SK-N-SH (cell line): ENCODE results near the gene REEP1. TPM values are rescaled to one million over a fixed set of nuclear protein-coding genes. Genes with fewer than 3 reads are reported as not detected.

Experiments used
- CTCF ChIA-PET: fragments of 300-600, 350-600 bp; formaldehyde crosslinking; extraction: SDS; loops from one replicate; lab custom pipeline; 2021; lab: Yijun Ruan, JAX
- POLR2A ChIA-PET: fragments of 350-600 bp; sonication (Branson Sonifier 250); formaldehyde crosslinking; extraction: SDS; loops from one replicate; lab custom pipeline; 2020; ENCODE audit warnings: antibody characterized with exemption, inconsistent platforms; lab: Yijun Ruan, JAX
- DNase-seq: peaks from one replicate; pipeline ENCODE4 v3.0.0; 2012
- H2AFZ ChIP-seq: fragments of 200-600 bp; sonication (generic); 2 replicates; pipeline ENCODE4 v1.8.1; 2016; ENCODE audit warnings: antibody characterized with exemption, mild to moderate bottlenecking, low read depth
- H3F3A ChIP-seq: fragments of 200-600 bp; sonication (generic); replicated peaks from 2 replicates; pipeline ENCODE3; 2016; ENCODE audit warnings: antibody characterized with exemption, mild to moderate bottlenecking; ENCODE audit not compliant: insufficient read depth
- H3K27ac ChIP-seq, 2 experiments: fragments of 200-500 bp in 1 of 2; fragments of 200-600 bp in 1 of 2; sonication (Bioruptor generic) in 1 of 2; sonication (generic), shearing (Covaris generic) in 1 of 2; 2 replicates each; pipeline versions ENCODE4 v1.5.1 to v1.6.1; 2014 to 2016; ENCODE audit warnings: low read depth in 2 of 2, inconsistent platforms in 1 of 2, low read length in 1 of 2, mild to moderate bottlenecking in 1 of 2, mixed read lengths in 1 of 2
- H3K27me3 ChIP-seq: fragments of 200-600 bp; sonication (generic), shearing (Covaris generic); 2 replicates; pipeline ENCODE4 v1.6.1; 2016; ENCODE audit warnings: mixed run types; ENCODE audit not compliant: insufficient read depth
- H3K36me3 ChIP-seq, 2 experiments: fragments of 200-500 bp in 1 of 2; fragments of 200-600 bp in 1 of 2; sonication (Bioruptor generic) in 1 of 2; sonication (generic) in 1 of 2; replicated peaks in 1 of 2; 2 replicates each; pipeline versions ENCODE3 to v1.5.1; 2014 to 2016; ENCODE audit warnings: low read length in 1 of 2, mild to moderate bottlenecking in 1 of 2; ENCODE audit not compliant: insufficient read depth in 2 of 2, control insufficient read depth in 1 of 2
- H3K4me1 ChIP-seq, 2 experiments: fragments of 200-500 bp in 1 of 2; fragments of 200-600 bp in 1 of 2; sonication (Bioruptor generic) in 1 of 2; sonication (generic), shearing (Covaris generic) in 1 of 2; 2 replicates each; pipeline versions ENCODE4 v1.5.1 to v1.6.1; 2014 to 2016; ENCODE audit warnings: low read depth in 1 of 2, low read length in 1 of 2, mixed run types in 1 of 2; ENCODE audit not compliant: insufficient read depth in 2 of 2, control insufficient read depth in 1 of 2
- H3K4me2 ChIP-seq: fragments of 200-600 bp; sonication (generic), shearing (Covaris generic); 2 replicates; pipeline ENCODE4 v1.6.1; 2017; ENCODE audit warnings: mixed run types
- H3K4me3 ChIP-seq, 2 experiments: fragments of 200-500 bp in 1 of 2; fragments of 200-600 bp in 1 of 2; sonication (Bioruptor generic) in 1 of 2; sonication (generic), shearing (Covaris generic) in 1 of 2; 2 replicates each; pipeline versions ENCODE4 v1.5.1 to v1.8.1; 2014 to 2016; ENCODE audit warnings: low read depth in 2 of 2, inconsistent platforms in 1 of 2, low read length in 1 of 2, mild to moderate bottlenecking in 1 of 2, mixed read lengths in 1 of 2, moderate library complexity in 1 of 2
- H3K79me2 ChIP-seq: fragments of 200-600 bp; sonication (generic); 2 replicates; pipeline ENCODE4 v1.8.1; 2017; ENCODE audit warnings: mild to moderate bottlenecking; ENCODE audit not compliant: insufficient read depth
- H3K9ac ChIP-seq: fragments of 200-600 bp; sonication (generic); 2 replicates; pipeline ENCODE4 v1.6.1; 2017; ENCODE audit warnings: mixed run types
- H3K9me2 ChIP-seq: fragments of 200-600 bp; sonication (generic); 2 replicates; pipeline ENCODE4 v1.6.1; 2017; ENCODE audit warnings: mixed run types
- H3K9me3 ChIP-seq: fragments of 200-600 bp; sonication (generic); 2 replicates; pipeline ENCODE4 v1.6.1; 2017; ENCODE audit warnings: mixed run types, mild to moderate bottlenecking, moderate library complexity
- H4K20me1 ChIP-seq: fragments of 200-600 bp; sonication (generic); 2 replicates; pipeline ENCODE4 v1.6.1; 2017; ENCODE audit warnings: mild to moderate bottlenecking, mixed run types; ENCODE audit not compliant: insufficient read depth
- ELF1 ChIP-seq: IDR thresholded peaks from 2 replicates; pipeline ENCODE4 v1.4.0; 2012
- FOXM1 ChIP-seq: IDR thresholded peaks from 2 replicates; pipeline ENCODE4 v1.4.0; 2012; ENCODE audit warnings: low read depth, mild to moderate bottlenecking
- GATA2 ChIP-seq: sonication (generic); formaldehyde crosslinking; IDR thresholded peaks from 2 replicates; pipeline ENCODE4 v1.5.0; 2020; ENCODE audit warnings: mild to moderate bottlenecking, missing genetic modification reagents
- JUND ChIP-seq: IDR thresholded peaks from 2 replicates; pipeline ENCODE4 v1.4.0; 2012
- MEF2A ChIP-seq: IDR thresholded peaks from 2 replicates; pipeline ENCODE4 v1.4.0; 2012; ENCODE audit warnings: low read depth, borderline replicate concordance
- PBX3 ChIP-seq: IDR thresholded peaks from 2 replicates; pipeline ENCODE4; 2012
- RCOR1 ChIP-seq: fragments of 150-350 bp; IDR thresholded peaks from 2 replicates; pipeline ENCODE4 v1.6.1; 2017; ENCODE audit warnings: antibody characterized with exemption, low read length
- REST ChIP-seq: IDR thresholded peaks from 2 replicates; pipeline ENCODE4 v1.6.1; 2012; ENCODE audit warnings: mild to moderate bottlenecking, low read depth, low read length, moderate library complexity
- RFX5 ChIP-seq: IDR thresholded peaks from 2 replicates; pipeline ENCODE4 v1.6.1; 2012; ENCODE audit warnings: mild to moderate bottlenecking, improper control_type of control experiment, low read length
- TAF1 ChIP-seq: IDR thresholded peaks from 2 replicates; pipeline ENCODE4 v1.6.1; 2012; ENCODE audit warnings: low read depth, mild to moderate bottlenecking, low read length, moderate library complexity, borderline replicate concordance
- YY1 ChIP-seq: IDR thresholded peaks from 2 replicates; pipeline ENCODE4 v1.4.0; 2012; ENCODE audit warnings: low read depth, mild to moderate bottlenecking
- WGBS: methylation state at CpG from one replicate; pipeline ENCODE4 v1.1.6; 2017; ENCODE audit warnings: low lambda C conversion rate; 5-methylcytosine and 5-hydroxymethylcytosine counted together
- polyA plus RNA-seq, 3 experiments: library from polyadenylated mRNA; depleted of rRNA; stranded (reverse); fragments of >200 nt; gene quantifications; 2 replicates each; pipeline ENCODE4 v1.2.3, GENCODE V29; 2012
- TF ChIP-seq, protein P1 (sequence below): fragments of 150-350 bp; IDR thresholded peaks from 2 replicates; pipeline ENCODE4 v1.6.1; 2016; ENCODE audit warnings: mild to moderate bottlenecking, low read depth, low read length

The REEP1 gene
- polyA plus RNA-seq, 1 of the 3 experiments (the other 2 are of a cell fraction) = 0.13 TPM

DNA sequence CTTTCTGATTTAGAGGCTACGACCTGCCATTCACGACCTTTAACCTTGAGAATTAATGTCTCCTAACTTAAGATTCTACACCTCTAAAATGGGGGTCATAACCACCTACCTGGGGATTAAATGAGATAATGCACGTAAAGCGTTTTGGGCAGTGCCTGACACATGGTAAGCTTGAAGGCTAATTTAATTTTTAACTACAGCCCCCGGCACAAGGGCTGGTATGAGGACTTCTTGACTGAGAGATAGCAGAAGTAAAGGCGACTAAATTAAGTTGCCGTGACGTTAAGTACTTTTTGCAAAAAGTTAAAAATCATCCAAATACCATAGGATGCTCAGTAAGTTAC is 137.6 kb downstream of the REEP1 start:
- ChIA-PET CTCF (interaction anchor here (1.0 to 4.5 kb wide), 5 partner anchors 8 to 170 kb away, joined by 3 to 20 read pairs (median 5); no protein-coding TSS in a partner anchor), POLR2A (interaction anchor here (1.1 kb wide), 1 partner anchor 16 kb away, joined by 3 read pairs; no protein-coding TSS in a partner anchor)
- H3F3A ChIP-seq = peaks cover 22% of the 10 kb centered on the region
- peaks cover 0 to 4% of the 10 kb centered on the region in 2 experiments for H3K36me3 ChIP-seq
- peak overlapping the region; percentile 74 for H3K9ac ChIP-seq
- H3K79me2 ChIP-seq = peaks cover 69% of the 10 kb centered on the region
- no peaks in the 10 kb centered on the region for H4K20me1 ChIP-seq
- peak; percentile 12 for DNase-seq
- H3K27me3 ChIP-seq = no peaks in the 10 kb centered on the region
- peaks cover 0 to 7% of the 10 kb centered on the region in 2 experiments; a peak in 2 of 4 replicates for H3K4me1 ChIP-seq
- H3K4me3 ChIP-seq = peak overlapping the region; percentile 75 to 99
- peak overlapping the region; percentile 57 to 73; a peak in 3 of 4 replicates for H3K27ac ChIP-seq
- no peaks in the 10 kb centered on the region for H3K9me3 ChIP-seq
- H2AFZ ChIP-seq = peak overlapping the region; percentile 99
- TF ChIP-seq PBX3 (no peak), JUND (no peak), YY1 (no peak), RFX5 (no peak), ELF1 (no peak), MEF2A (no peak), GATA2 (CRISPR knock-in tag) (no peak), REST (no peak)
- TF ChIP-seq, protein P1, sequence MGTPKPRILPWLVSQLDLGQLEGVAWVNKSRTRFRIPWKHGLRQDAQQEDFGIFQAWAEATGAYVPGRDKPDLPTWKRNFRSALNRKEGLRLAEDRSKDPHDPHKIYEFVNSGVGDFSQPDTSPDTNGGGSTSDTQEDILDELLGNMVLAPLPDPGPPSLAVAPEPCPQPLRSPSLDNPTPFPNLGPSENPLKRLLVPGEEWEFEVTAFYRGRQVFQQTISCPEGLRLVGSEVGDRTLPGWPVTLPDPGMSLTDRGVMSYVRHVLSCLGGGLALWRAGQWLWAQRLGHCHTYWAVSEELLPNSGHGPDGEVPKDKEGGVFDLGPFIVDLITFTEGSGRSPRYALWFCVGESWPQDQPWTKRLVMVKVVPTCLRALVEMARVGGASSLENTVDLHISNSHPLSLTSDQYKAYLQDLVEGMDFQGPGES = no peak
- H3K9me2 ChIP-seq = no peaks in the 10 kb centered on the region
- H3K4me2 ChIP-seq = peak overlapping the region; percentile 91
- 2% methylated on average over 8 of the region's 8 CpGs for WGBS

DNA sequence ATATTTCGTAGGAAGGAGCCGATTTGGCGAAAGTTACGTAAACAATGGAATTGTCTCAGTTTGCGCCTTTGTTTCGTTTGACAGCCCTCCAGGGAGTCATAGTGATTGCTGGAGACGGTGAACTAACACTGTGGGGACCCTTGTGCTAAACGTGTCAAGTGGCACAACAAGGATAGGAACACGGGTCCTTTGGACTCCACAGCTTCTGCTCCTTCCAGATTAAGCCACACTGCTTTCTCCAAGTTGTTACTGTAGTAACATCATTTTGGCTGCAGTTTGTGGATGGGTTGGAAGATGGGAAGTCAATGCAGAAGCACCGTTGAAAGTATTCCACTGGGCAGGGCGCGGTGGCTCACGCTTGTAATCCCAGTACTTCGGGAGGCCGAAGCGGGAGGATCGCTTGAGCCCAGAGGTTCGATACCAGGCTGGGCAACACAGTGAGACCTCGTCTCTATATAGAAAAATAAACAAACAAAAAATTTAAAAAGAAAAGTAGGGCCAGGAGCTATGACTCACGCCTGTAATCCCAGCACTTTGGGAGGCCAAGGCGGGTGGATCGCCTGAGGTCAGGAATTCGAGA is 141.5 kb downstream of the REEP1 start:
- H3K4me1 ChIP-seq = peaks cover 0 to 12% of the 10 kb centered on the region in 2 experiments; a peak in 2 of 4 replicates
- no peak for DNase-seq
- WGBS = 44% methylated on average over 23 of the region's 23 CpGs
- TF ChIP-seq FOXM1 (no peak), REST (no peak), TAF1 (no peak), RCOR1 (no peak)
- TF ChIP-seq, all 33 proteins: peak for 0
- no peaks in the 10 kb centered on the region for H3K9me3 ChIP-seq
- H3K79me2 ChIP-seq = peaks cover 70% of the 10 kb centered on the region
- CTCF ChIA-PET = interaction anchor here (1.7 to 2.0 kb wide), 2 partner anchors 25 to 117 kb away, joined by 4 to 6 read pairs; no protein-coding TSS in a partner anchor
- H3F3A ChIP-seq = peaks cover 36% of the 10 kb centered on the region
- no peaks in the 10 kb centered on the region for H3K27me3 ChIP-seq
- H3K4me2 ChIP-seq = peak overlapping the region; percentile 87
- H3K36me3 ChIP-seq = peaks cover 0 to 9% of the 10 kb centered on the region in 2 experiments
- POLR2A ChIA-PET = interaction anchor here (0.6 to 1.8 kb wide), 8 partner anchors 10 to 427 kb away, joined by 3 to 9 read pairs (median 4); partner anchors contain the start of genes KDM3A, POLR1A and PTCD3
- H3K4me3 ChIP-seq = peak overlapping the region; percentile 80 to 98
- H3K27ac ChIP-seq = peak overlapping the region; percentile 88 to 98
- H3K9me2 ChIP-seq = no peaks in the 10 kb centered on the region
- peak overlapping the region; percentile 72 for H2AFZ ChIP-seq
- H3K9ac ChIP-seq = peak overlapping the region; percentile 99
- peaks cover 34% of the 10 kb centered on the region for H4K20me1 ChIP-seq
